GM12892 (cell line): ENCODE results near the gene ITGA3.

ENCODE experiments used
- POLR2A ChIP-seq: IDR thresholded peaks from 2 replicates; pipeline ENCODE4 v1.6.1; 2011; ENCODE audit warnings: low read depth, low read length, control low read depth
- POLR2AphosphoS5 ChIP-seq: IDR thresholded peaks from 2 replicates; pipeline ENCODE4 v1.6.1; 2011; ENCODE audit warnings: low read depth, low read length, control low read depth
- TAF1 ChIP-seq: IDR thresholded peaks from 2 replicates; pipeline ENCODE4 v1.6.1; 2011; ENCODE audit warnings: low read depth, mild to moderate bottlenecking, control low read depth, low read length, borderline replicate concordance

- TF ChIP-seq POLR2A (no peak), TAF1 (no peak), POLR2AphosphoS5 (no peak)
These were observed 8.3 kb upstream of the ITGA3 start for GRCh38 chr17:50047488-50048126.
